OCI-LY7 (cell line): ENCODE data around the gene CERS6. TPM values are rescaled to one million over a fixed set of nuclear protein-coding genes. Genes with fewer than 3 reads are reported as not detected.

Source experiments
- BruUV-seq: library from RNA; stranded (reverse); fragments of 400-500 nt; replicated peaks from 2 replicates; lab custom pipeline; 2021; lab: Mats Ljungman, UMichigan
- CTCF ChIA-PET: fragments of 300-600 bp; sonication (Branson Sonifier 250); formaldehyde crosslinking; loops from one replicate; lab custom pipeline; 2022; ENCODE audit warnings: antibody characterized with exemption; ENCODE audit not compliant: unreplicated experiment; lab: Charles Lee
- POLR2A ChIA-PET: fragments of 300-600 bp; sonication (Branson Sonifier 250); formaldehyde crosslinking; loops from one replicate; lab custom pipeline; 2022; ENCODE audit warnings: antibody characterized with exemption; lab: Charles Lee
- DNase-seq: peaks from one replicate; pipeline ENCODE4 v3.0.0-alpha.2; 2015; ENCODE audit warnings: low spot score
- H2AFZ ChIP-seq: fragments of 200-600 bp; sonication (generic), shearing (Covaris generic); 2 replicates; pipeline ENCODE4 v1.6.1; 2014; ENCODE audit warnings: mild to moderate bottlenecking, antibody characterized with exemption, low read length, moderate library complexity
- H3K27ac ChIP-seq: fragments of 200-600 bp; sonication (generic); 2 replicates; pipeline ENCODE4 v1.5.1; 2014; ENCODE audit warnings: mixed run types, low read depth, mild to moderate bottlenecking, moderate library complexity, low read length, inconsistent platforms; ENCODE audit not compliant: poor library complexity, severe bottlenecking
- H3K36me3 ChIP-seq: fragments of 200-600 bp; sonication (generic); 2 replicates; pipeline ENCODE4 v1.6.1; 2014; ENCODE audit warnings: mild to moderate bottlenecking, antibody characterized with exemption, low read length, moderate library complexity, mixed read lengths; ENCODE audit not compliant: insufficient read depth
- H3K4me1 ChIP-seq: fragments of 200-600 bp; sonication (generic); 2 replicates; pipeline ENCODE4 v1.5.1; 2014; ENCODE audit warnings: mild to moderate bottlenecking, low read length; ENCODE audit not compliant: insufficient read depth, poor library complexity, severe bottlenecking
- H3K4me2 ChIP-seq: fragments of 200-600 bp; sonication (generic); 2 replicates; pipeline ENCODE4 v1.6.1; 2014; ENCODE audit warnings: mild to moderate bottlenecking, low read length
- H3K4me3 ChIP-seq: fragments of 200-600 bp; sonication (generic); 2 replicates; pipeline ENCODE4 v1.5.1; 2014; ENCODE audit warnings: mild to moderate bottlenecking, low read depth, low read length; ENCODE audit not compliant: poor library complexity, severe bottlenecking
- H3K79me2 ChIP-seq: fragments of 200-600 bp; sonication (generic); 2 replicates; pipeline ENCODE4 v1.6.1; 2016; ENCODE audit warnings: low read depth, mild to moderate bottlenecking, low read length, moderate library complexity, mixed read lengths; ENCODE audit not compliant: insufficient read depth
- H3K9me2 ChIP-seq: fragments of 200-600 bp; sonication (generic); 2 replicates; pipeline ENCODE4 v1.6.1; 2016; ENCODE audit warnings: mild to moderate bottlenecking, low read length, mixed read lengths; ENCODE audit not compliant: insufficient read depth
- H3K9me3 ChIP-seq: fragments of 200-600 bp; sonication (generic); 2 replicates; pipeline ENCODE4 v1.6.1; 2014; ENCODE audit warnings: mild to moderate bottlenecking, mixed run types, low read length, mixed read lengths
- H4K20me1 ChIP-seq: fragments of 200-600 bp; sonication (generic); 2 replicates; pipeline ENCODE4 v1.6.1; 2014; ENCODE audit warnings: mild to moderate bottlenecking, antibody characterized with exemption, low read length, moderate library complexity, mixed read lengths; ENCODE audit not compliant: insufficient read depth
- EZH2phosphoT487 ChIP-seq: fragments of 200-600 bp; sonication (generic); IDR thresholded peaks from 2 replicates; pipeline ENCODE4 v1.6.1; 2018; ENCODE audit warnings: low read depth, borderline replicate concordance, mild to moderate bottlenecking, mixed run types, antibody characterized with exemption, low read length, moderate library complexity, mixed read lengths
- intact Hi-C: fragments of 100-400 bp; cut with micrococcal nuclease; formaldehyde crosslinking; loops from one replicate; pipeline ENCODE4 v1.10.0; 2022; ENCODE audit not compliant: unreplicated experiment
- total RNA-seq, 2 experiments: library from RNA; depleted of rRNA in 1 of 2; stranded (reverse); fragments of >200 nt in 1 of 2; shearing (Covaris generic) in 1 of 2; gene quantifications; 2 replicates each; pipeline ENCODE4 v1.2.3, GENCODE V29; 2014 to 2022
- TF ChIP-seq, protein P1 (sequence below): fragments of 200-600 bp; sonication (generic); conservative IDR thresholded peaks from 2 replicates; pipeline ENCODE4 v1.5.1; 2014; ENCODE audit warnings: mild to moderate bottlenecking, antibody characterized with exemption, low read length, moderate library complexity, mixed read lengths

CERS6 gene
- total RNA-seq, 2 experiments from 2014 or later, result 0.04 TPM; not detected in 1

GRCh38 chr2:168480356-168480755 is 24.3 kb downstream of the CERS6 start:
- no peak overlapping the region for H3K4me2 ChIP-seq
- ChIA-PET POLR2A (interaction anchor here (0.6 kb wide), 1 partner anchor 130 kb away, joined by 3 read pairs; no protein-coding TSS in a partner anchor), CTCF (no interaction called here)
- no peak for TF ChIP-seq EZH2phosphoT487
- TF ChIP-seq, protein P1, sequence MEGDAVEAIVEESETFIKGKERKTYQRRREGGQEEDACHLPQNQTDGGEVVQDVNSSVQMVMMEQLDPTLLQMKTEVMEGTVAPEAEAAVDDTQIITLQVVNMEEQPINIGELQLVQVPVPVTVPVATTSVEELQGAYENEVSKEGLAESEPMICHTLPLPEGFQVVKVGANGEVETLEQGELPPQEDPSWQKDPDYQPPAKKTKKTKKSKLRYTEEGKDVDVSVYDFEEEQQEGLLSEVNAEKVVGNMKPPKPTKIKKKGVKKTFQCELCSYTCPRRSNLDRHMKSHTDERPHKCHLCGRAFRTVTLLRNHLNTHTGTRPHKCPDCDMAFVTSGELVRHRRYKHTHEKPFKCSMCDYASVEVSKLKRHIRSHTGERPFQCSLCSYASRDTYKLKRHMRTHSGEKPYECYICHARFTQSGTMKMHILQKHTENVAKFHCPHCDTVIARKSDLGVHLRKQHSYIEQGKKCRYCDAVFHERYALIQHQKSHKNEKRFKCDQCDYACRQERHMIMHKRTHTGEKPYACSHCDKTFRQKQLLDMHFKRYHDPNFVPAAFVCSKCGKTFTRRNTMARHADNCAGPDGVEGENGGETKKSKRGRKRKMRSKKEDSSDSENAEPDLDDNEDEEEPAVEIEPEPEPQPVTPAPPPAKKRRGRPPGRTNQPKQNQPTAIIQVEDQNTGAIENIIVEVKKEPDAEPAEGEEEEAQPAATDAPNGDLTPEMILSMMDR, result no peak
- no peaks in the 10 kb centered on the region for H3K9me2 ChIP-seq
- H3K9me3 ChIP-seq, result no peaks in the 10 kb centered on the region
- H2AFZ ChIP-seq, result no peak overlapping the region
- no peaks in the 10 kb centered on the region for H3K4me1 ChIP-seq
- DNase-seq, result no peak
- H3K27ac ChIP-seq, result no peak overlapping the region
- no peaks in the 10 kb centered on the region for H4K20me1 ChIP-seq
- H3K79me2 ChIP-seq, result no peaks in the 10 kb centered on the region
- H3K4me3 ChIP-seq, result no peak overlapping the region
- no TSS peak for BruUV-seq
- intact Hi-C loops, result no loop called here
- H3K36me3 ChIP-seq, result no peaks in the 10 kb centered on the region

DNA sequence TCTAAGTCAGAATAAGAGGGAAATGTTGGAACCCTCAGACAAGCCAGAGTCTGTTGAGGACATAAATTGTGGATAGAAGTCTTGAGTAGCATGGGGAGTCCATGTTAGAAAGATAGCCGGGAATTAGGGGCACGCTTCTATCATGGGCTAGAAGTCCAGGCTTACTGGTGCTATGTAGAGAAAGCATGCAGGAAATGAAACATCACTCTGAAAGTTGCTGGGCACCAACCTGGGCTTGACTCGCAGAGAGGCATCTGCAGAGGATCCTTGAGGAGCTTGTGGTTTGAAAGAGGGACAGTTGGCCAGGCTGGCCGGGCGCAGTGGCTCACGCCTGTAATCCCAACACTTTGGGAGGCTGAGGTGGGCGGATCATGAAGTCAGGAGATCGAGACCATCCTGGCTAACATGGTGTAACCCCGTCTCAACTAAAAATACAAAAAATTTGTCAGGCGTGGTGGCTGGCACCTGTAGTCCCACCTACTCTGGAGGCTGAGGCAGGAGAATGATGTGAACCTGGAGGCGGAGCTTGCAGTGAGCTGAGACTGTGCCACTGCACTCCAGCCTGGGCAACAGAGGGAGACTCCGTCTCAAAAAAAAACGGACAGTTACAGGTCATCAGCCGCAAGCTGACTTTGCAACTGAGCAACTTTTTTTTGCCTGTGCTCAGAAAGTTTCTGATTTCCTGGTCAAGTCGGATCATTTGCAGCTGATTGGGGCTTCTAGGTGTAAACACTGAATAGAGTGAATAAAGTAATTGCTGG is 24.9 kb downstream of the CERS6 start:
- no peaks in the 10 kb centered on the region for H3K4me1 ChIP-seq
- H3K27ac ChIP-seq, result no peak overlapping the region
- no peaks in the 10 kb centered on the region for H3K79me2 ChIP-seq
- POLR2A ChIA-PET, result interaction anchor here (0.5 to 1.5 kb wide), 3 partner anchors 10 to 487 kb away, joined by 3 read pairs; no protein-coding TSS in a partner anchor
- CTCF ChIA-PET, result no interaction called here
- no peak overlapping the region for H2AFZ ChIP-seq
- no peaks in the 10 kb centered on the region for H4K20me1 ChIP-seq
- BruUV-seq, result no TSS peak
- no peaks in the 10 kb centered on the region for H3K9me3 ChIP-seq
- H3K4me3 ChIP-seq, result no peak overlapping the region
- no peak for DNase-seq
- H3K4me2 ChIP-seq, result no peak overlapping the region
- no peaks in the 10 kb centered on the region for H3K36me3 ChIP-seq
- TF ChIP-seq EZH2phosphoT487, result no peak
- TF ChIP-seq, protein P1, result no peak
- H3K9me2 ChIP-seq, result no peaks in the 10 kb centered on the region
- intact Hi-C loops, result no loop called here

- DNase-seq, result no peak
- Histone ChIP-seq H3K9me2 (no peaks in the 10 kb centered on the region), H2AFZ (no peak overlapping the region), H3K9me3 (no peaks in the 10 kb centered on the region), H3K4me3 (no peak overlapping the region), H4K20me1 (no peaks in the 10 kb centered on the region), H3K4me2 (no peak overlapping the region), H3K4me1 (no peaks in the 10 kb centered on the region), H3K79me2 (no peaks in the 10 kb centered on the region), H3K27ac (no peak overlapping the region), H3K36me3 (no peaks in the 10 kb centered on the region)
- POLR2A ChIA-PET, result interaction anchor here (0.8 to 1.5 kb wide), 2 partner anchors 11 to 14 kb away, joined by 3 to 5 read pairs; no protein-coding TSS in a partner anchor
- BruUV-seq, result no TSS peak
- TF ChIP-seq, protein P1, result no peak
- no peak for TF ChIP-seq EZH2phosphoT487
- CTCF ChIA-PET, result no interaction called here
- intact Hi-C loops, result no loop called here
These were observed 26.2 kb downstream of the CERS6 start for GRCh38 chr2:168482269-168482668.
